HG02840 (cell line): ENCODE data around the gene KANSL3.
"Not testable (repeated sequence)": the region's sequence is repeated elsewhere in the genome, so short reads cannot be mapped to it uniquely, and the experiment has no call there.

ENCODE experiments used
- ATAC-seq: cut with Tn5 transposase; IDR thresholded peaks from one replicate; pipeline ENCODE4 v1.9.1; 2021; ENCODE audit warnings: mild to moderate bottlenecking, moderate library complexity, moderate number of reproducible peaks; ENCODE audit not compliant: unreplicated experiment, low FRiP score

KANSL3 gene

GRCh38 chr2:96656540-96656939, 18.4 kb upstream of the KANSL3 start:
- ATAC-seq: no peak

GRCh38 chr2:96655526-96655925, 17.4 kb upstream of the KANSL3 start:
- ATAC-seq: no peak

- not testable (repeated sequence) for ATAC-seq
Observed at GRCh38 chr2:96654791-96655190, 16.7 kb upstream of the KANSL3 start.

- no peak for ATAC-seq
Observed at GRCh38 chr2:96651793-96652192, 13.7 kb upstream of the KANSL3 start.

GRCh38 chr2:96649342-96649741, 11.2 kb upstream of the KANSL3 start:
- ATAC-seq: no peak

GRCh38 chr2:96648306-96648930, 10.3 kb upstream of the KANSL3 start:
- no peak for ATAC-seq

- ATAC-seq: no peak
Observed at GRCh38 chr2:96647681-96648080, 9.6 kb upstream of the KANSL3 start.

GRCh38 chr2:96642564-96643360, 4.7 kb upstream of the KANSL3 start, which contains the start of gene FER1L5:
Gene FER1L5 (plus strand): TSS chr2:96642764. CDS start chr2:96642837, 73 bp downstream.
- no peak for ATAC-seq

- ATAC-seq: peak; percentile 46
Observed at GRCh38 chr2:96637385-96638143, 548 bp downstream of the KANSL3 start.

GRCh38 chr2:96636551-96637171, 1.5 kb downstream of the KANSL3 start:
- no peak for ATAC-seq

GRCh38 chr2:96633641-96634040, 4.5 kb downstream of the KANSL3 start:
- no peak for ATAC-seq

- no peak for ATAC-seq
Observed at GRCh38 chr2:96631804-96632435, 6.2 kb downstream of the KANSL3 start.

GRCh38 chr2:96626553-96626942, 11.6 kb downstream of the KANSL3 start:
- ATAC-seq: no peak

GRCh38 chr2:96625571-96626552, 12.2 kb downstream of the KANSL3 start:
- no peak for ATAC-seq

GRCh38 chr2:96623116-96623515, 15.0 kb downstream of the KANSL3 start:
- ATAC-seq: no peak

- no peak for ATAC-seq
Observed at GRCh38 chr2:96622544-96622943, 15.6 kb downstream of the KANSL3 start.

GRCh38 chr2:96618596-96619283, 19.4 kb downstream of the KANSL3 start:
- no peak for ATAC-seq

GRCh38 chr2:96617012-96617411, 21.1 kb downstream of the KANSL3 start:
- no peak for ATAC-seq

GRCh38 chr2:96616535-96616934, 21.6 kb downstream of the KANSL3 start:
- no peak for ATAC-seq
